GM12878 (cell line): ENCODE data around the gene TLE2. TPM values are rescaled to one million over a fixed set of nuclear protein-coding genes. Genes with fewer than 3 reads are reported as not detected.

ENCODE experiments used
- ASH2L ChIP-seq: fragments of 300-600, 200-600 bp; sonication (generic); IDR thresholded peaks from 2 replicates; pipeline ENCODE4 v1.6.1; 2017; ENCODE audit warnings: low read depth, mild to moderate bottlenecking, borderline replicate concordance
- ATF2 ChIP-seq: IDR thresholded peaks from 2 replicates; pipeline ENCODE4 v1.6.1; 2012; ENCODE audit warnings: low read length, inconsistent platforms
- BCL3 ChIP-seq: IDR thresholded peaks from 2 replicates; pipeline ENCODE4 v1.6.1; 2011; ENCODE audit warnings: borderline replicate concordance, low read depth, mild to moderate bottlenecking, moderate library complexity, low read length; ENCODE audit not compliant: insufficient read depth, poor library complexity, severe bottlenecking
- EGR1 ChIP-seq, 2 experiments: IDR thresholded peaks; 1 replicate in 1 of 2; 2 replicates in 1 of 2; pipeline ENCODE4 v1.6.1; 2011 to 2012; ENCODE audit warnings: low read depth in 2 of 2, low read length in 2 of 2, borderline replicate concordance in 1 of 2, mild to moderate bottlenecking in 1 of 2, moderate library complexity in 1 of 2
- ETV6 ChIP-seq, 2 experiments: fragments of 450-650 bp in 1 of 2; IDR thresholded peaks in 1 of 2; conservative IDR thresholded peaks in 1 of 2; 2 replicates each; pipeline ENCODE4 v1.6.1; 2014; ENCODE audit warnings: antibody characterized with exemption in 1 of 2, borderline replicate concordance in 1 of 2, low read depth in 1 of 2, mild to moderate bottlenecking in 1 of 2, moderate library complexity in 1 of 2
- GATAD2B ChIP-seq: fragments of 450-650 bp; conservative IDR thresholded peaks from 2 replicates; pipeline ENCODE4 v1.6.1; 2017; ENCODE audit warnings: low read depth, mild to moderate bottlenecking, moderate library complexity
- HCFC1 ChIP-seq: fragments of 150-350 bp; IDR thresholded peaks from 2 replicates; pipeline ENCODE4 v1.6.1; 2014; ENCODE audit warnings: low read length
- HDAC6 ChIP-seq: fragments of 200-600 bp; sonication (generic); IDR thresholded peaks from one replicate; pipeline ENCODE4 v1.8.0; 2017; ENCODE audit warnings: antibody characterized with exemption; ENCODE audit not compliant: unreplicated experiment
- IKZF1 ChIP-seq: fragments of 450-650 bp; conservative IDR thresholded peaks from 2 replicates; pipeline ENCODE4 v1.6.1; 2017; ENCODE audit warnings: antibody characterized with exemption, mild to moderate bottlenecking
- PBX3 ChIP-seq: IDR thresholded peaks from 2 replicates; pipeline ENCODE4 v1.6.1; 2011; ENCODE audit warnings: mild to moderate bottlenecking, low read depth, low read length, moderate library complexity; ENCODE audit not compliant: insufficient replicate concordance
- PML ChIP-seq: IDR thresholded peaks from 2 replicates; pipeline ENCODE4 v1.6.1; 2012; ENCODE audit warnings: low read length, inconsistent platforms
- STAT1 ChIP-seq: fragments of 450-650 bp; conservative IDR thresholded peaks from 2 replicates; pipeline ENCODE4 v1.6.1; 2014; ENCODE audit warnings: antibody characterized with exemption, mild to moderate bottlenecking
- polyA plus RNA-seq, 11 experiments: library from polyadenylated mRNA; depleted of rRNA in 4 of 11; unstranded in 6 of 11; stranded (reverse) in 5 of 11; fragments of >200 nt; fragmentation: Nextera tagmentation in 4 of 11; fragmentation: Illumina TruSeq in 1 of 11; extraction: Ambion mirVana in 4 of 11; extraction: Trizol in 1 of 11; gene quantifications; 1 replicate in 1 of 11; 2 replicates in 10 of 11; pipeline versions ENCODE4 v1.2.1 to v1.2.3, GENCODE V29; 2011 to 2016; ENCODE audit warnings: inconsistent platforms in 2 of 11, missing spikeins in 2 of 11, low read depth in 1 of 11
- total RNA-seq, 4 experiments: library from RNA; depleted of rRNA in 3 of 4; stranded (reverse); fragments of >200 nt in 3 of 4; fragmentation: Illumina TruSeq in 1 of 4; extraction: Trizol in 1 of 4; gene quantifications; 2 replicates each; pipeline versions ENCODE4 v1.2.1 to v1.2.3, GENCODE V29; 2013 to 2021
- TF ChIP-seq, protein P1 (sequence below): fragments of 450-650 bp; IDR thresholded peaks from 2 replicates; pipeline ENCODE4 v1.6.1; 2017; ENCODE audit warnings: mild to moderate bottlenecking, moderate library complexity
- TF ChIP-seq, protein P2 (sequence below): fragments of 150-350 bp; IDR thresholded peaks from 2 replicates; pipeline ENCODE4 v1.6.1; 2014; ENCODE audit warnings: mild to moderate bottlenecking, low read depth, low read length
- TF ChIP-seq, protein P3 (sequence below): IDR thresholded peaks from 2 replicates; pipeline ENCODE4 v1.6.1; 2011; ENCODE audit warnings: borderline replicate concordance, low read depth, mild to moderate bottlenecking, moderate library complexity, mixed read lengths, low read length; ENCODE audit not compliant: insufficient read depth; ENCODE audit errors: extremely low read length

The TLE2 gene
- total and polyA plus RNA-seq, 10 of the 15 experiments (the other 5 are each of a cell fraction or from before 2014, with no cell fraction given): 0.05 to 0.21 (median 0.11) TPM; not detected in 5

GRCh38 chr19:2950286-2951124 lies 78.6 kb downstream of the TLE2 start (continued):
- TF ChIP-seq ETV6 (conservative IDR thresholded peaks at IDR 0.05 in 1 of 2, IDR thresholded peaks at IDR 0.05 in 1 of 2; ENCODE audit: borderline replicate concordance in 1 of 2, low read depth in 1 of 2) (no peak), IKZF1 (peak; percentile 87), PBX3 (peak; percentile 87), HCFC1 (peak; percentile 66), BCL3 (no peak), ASH2L (no peak), HDAC6 (no peak), STAT1 (no peak), PML (peak; percentile 93), EGR1 (IDR thresholded peaks at IDR 0.05; ENCODE audit: borderline replicate concordance in 1 of 2, low read depth in 2 of 2, low read length in 2 of 2) (no peak; a peak in 1 of 3 replicates), ATF2 (no peak), GATAD2B (no peak; the same call in 1 of the 2 replicates)
- TF ChIP-seq, protein P1, sequence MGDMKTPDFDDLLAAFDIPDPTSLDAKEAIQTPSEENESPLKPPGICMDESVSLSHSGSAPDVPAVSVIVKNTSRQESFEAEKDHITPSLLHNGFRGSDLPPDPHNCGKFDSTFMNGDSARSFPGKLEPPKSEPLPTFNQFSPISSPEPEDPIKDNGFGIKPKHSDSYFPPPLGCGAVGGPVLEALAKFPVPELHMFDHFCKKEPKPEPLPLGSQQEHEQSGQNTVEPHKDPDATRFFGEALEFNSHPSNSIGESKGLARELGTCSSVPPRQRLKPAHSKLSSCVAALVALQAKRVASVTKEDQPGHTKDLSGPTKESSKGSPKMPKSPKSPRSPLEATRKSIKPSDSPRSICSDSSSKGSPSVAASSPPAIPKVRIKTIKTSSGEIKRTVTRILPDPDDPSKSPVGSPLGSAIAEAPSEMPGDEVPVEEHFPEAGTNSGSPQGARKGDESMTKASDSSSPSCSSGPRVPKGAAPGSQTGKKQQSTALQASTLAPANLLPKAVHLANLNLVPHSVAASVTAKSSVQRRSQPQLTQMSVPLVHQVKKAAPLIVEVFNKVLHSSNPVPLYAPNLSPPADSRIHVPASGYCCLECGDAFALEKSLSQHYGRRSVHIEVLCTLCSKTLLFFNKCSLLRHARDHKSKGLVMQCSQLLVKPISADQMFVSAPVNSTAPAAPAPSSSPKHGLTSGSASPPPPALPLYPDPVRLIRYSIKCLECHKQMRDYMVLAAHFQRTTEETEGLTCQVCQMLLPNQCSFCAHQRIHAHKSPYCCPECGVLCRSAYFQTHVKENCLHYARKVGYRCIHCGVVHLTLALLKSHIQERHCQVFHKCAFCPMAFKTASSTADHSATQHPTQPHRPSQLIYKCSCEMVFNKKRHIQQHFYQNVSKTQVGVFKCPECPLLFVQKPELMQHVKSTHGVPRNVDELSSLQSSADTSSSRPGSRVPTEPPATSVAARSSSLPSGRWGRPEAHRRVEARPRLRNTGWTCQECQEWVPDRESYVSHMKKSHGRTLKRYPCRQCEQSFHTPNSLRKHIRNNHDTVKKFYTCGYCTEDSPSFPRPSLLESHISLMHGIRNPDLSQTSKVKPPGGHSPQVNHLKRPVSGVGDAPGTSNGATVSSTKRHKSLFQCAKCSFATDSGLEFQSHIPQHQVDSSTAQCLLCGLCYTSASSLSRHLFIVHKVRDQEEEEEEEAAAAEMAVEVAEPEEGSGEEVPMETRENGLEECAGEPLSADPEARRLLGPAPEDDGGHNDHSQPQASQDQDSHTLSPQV: no peak
- TF ChIP-seq, protein P2, sequence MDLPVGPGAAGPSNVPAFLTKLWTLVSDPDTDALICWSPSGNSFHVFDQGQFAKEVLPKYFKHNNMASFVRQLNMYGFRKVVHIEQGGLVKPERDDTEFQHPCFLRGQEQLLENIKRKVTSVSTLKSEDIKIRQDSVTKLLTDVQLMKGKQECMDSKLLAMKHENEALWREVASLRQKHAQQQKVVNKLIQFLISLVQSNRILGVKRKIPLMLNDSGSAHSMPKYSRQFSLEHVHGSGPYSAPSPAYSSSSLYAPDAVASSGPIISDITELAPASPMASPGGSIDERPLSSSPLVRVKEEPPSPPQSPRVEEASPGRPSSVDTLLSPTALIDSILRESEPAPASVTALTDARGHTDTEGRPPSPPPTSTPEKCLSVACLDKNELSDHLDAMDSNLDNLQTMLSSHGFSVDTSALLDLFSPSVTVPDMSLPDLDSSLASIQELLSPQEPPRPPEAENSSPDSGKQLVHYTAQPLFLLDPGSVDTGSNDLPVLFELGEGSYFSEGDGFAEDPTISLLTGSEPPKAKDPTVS: 0 out of 2 replicates have a peak, but pooled peaks have one; percentile 57
- TF ChIP-seq, protein P3, sequence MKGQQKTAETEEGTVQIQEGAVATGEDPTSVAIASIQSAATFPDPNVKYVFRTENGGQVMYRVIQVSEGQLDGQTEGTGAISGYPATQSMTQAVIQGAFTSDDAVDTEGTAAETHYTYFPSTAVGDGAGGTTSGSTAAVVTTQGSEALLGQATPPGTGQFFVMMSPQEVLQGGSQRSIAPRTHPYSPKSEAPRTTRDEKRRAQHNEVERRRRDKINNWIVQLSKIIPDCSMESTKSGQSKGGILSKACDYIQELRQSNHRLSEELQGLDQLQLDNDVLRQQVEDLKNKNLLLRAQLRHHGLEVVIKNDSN: no peak
